CD4-positive, CD25-positive, alpha-beta regulatory T cell (primary cell): ENCODE data around the gene FBXL7. TPM values are rescaled to one million over a fixed set of nuclear protein-coding genes. Genes with fewer than 3 reads are reported as not detected.

ENCODE experiments used
- ATAC-seq, 2 donors: fragments of 150-1000 bp; cut with Tn5 transposase; one replicate each; pipeline ENCODE4 v1.10.0; 2021; ENCODE audit warnings: low read depth in 2 of 2, moderate number of reproducible peaks in 2 of 2, moderate library complexity in 1 of 2
- DNase-seq, 3 donors: peaks; one replicate each; pipeline versions ENCODE4 v3.0.0 to v3.0.0-alpha.2; 2012 to 2022; ENCODE audit warnings: mixed read lengths in 1 of 3
- H3K27ac ChIP-seq: one replicate; pipeline ENCODE4 v1.7.0; 2013; ENCODE audit warnings: mild to moderate bottlenecking, low read length; ENCODE audit not compliant: insufficient read depth, poor library complexity, severe bottlenecking
- H3K27me3 ChIP-seq: one replicate; pipeline ENCODE4 v1.7.0; 2013; ENCODE audit warnings: low read length; ENCODE audit not compliant: control insufficient read depth, insufficient read depth
- H3K36me3 ChIP-seq: one replicate; pipeline ENCODE4 v1.7.0; 2013; ENCODE audit warnings: mild to moderate bottlenecking, low read length, moderate library complexity; ENCODE audit not compliant: control insufficient read depth, insufficient read depth
- H3K4me1 ChIP-seq: 2 replicates; pipeline ENCODE4 v1.7.0; 2013; ENCODE audit warnings: mild to moderate bottlenecking, low read length; ENCODE audit not compliant: insufficient read depth, control insufficient read depth, poor library complexity, severe bottlenecking
- H3K4me3 ChIP-seq: one replicate; pipeline ENCODE4 v1.7.0; 2013; ENCODE audit warnings: low read depth, mild to moderate bottlenecking, low read length, moderate library complexity
- H3K9me3 ChIP-seq, 2 experiments: 1 replicate in 1 of 2; 2 replicates in 1 of 2; pipeline ENCODE4 v1.7.0; 2013; ENCODE audit warnings: low read length in 2 of 2, mild to moderate bottlenecking in 1 of 2, moderate library complexity in 1 of 2; ENCODE audit not compliant: control insufficient read depth in 2 of 2
- H3K27ac Mint-ChIP-seq, 3 donors: one replicate each; pipeline ENCODE4 v1.8.0; 2020 to 2022; ENCODE audit warnings: mild to moderate bottlenecking in 3 of 3, mixed read lengths in 3 of 3, moderate library complexity in 2 of 3
- H3K27me3 Mint-ChIP-seq: one replicate; pipeline ENCODE4 v1.8.0; 2022; ENCODE audit warnings: mild to moderate bottlenecking, mixed read lengths
- H3K36me3 Mint-ChIP-seq: one replicate; pipeline ENCODE4 v1.8.0; 2020; ENCODE audit warnings: mixed read lengths
- H3K4me1 Mint-ChIP-seq, 4 donors: one replicate each; pipeline ENCODE4 v1.8.0; 2020 to 2022; ENCODE audit warnings: mixed read lengths in 4 of 4, mild to moderate bottlenecking in 1 of 4
- H3K4me3 Mint-ChIP-seq, 4 donors: one replicate each; pipeline ENCODE4 v1.8.0; 2020 to 2022; ENCODE audit warnings: mild to moderate bottlenecking in 4 of 4, mixed read lengths in 4 of 4, moderate library complexity in 3 of 4
- H3K9me3 Mint-ChIP-seq, 7 donors: one replicate each; pipeline ENCODE4 v1.8.0; 2020 to 2022; ENCODE audit warnings: mixed read lengths in 7 of 7, mild to moderate bottlenecking in 3 of 7, moderate library complexity in 2 of 7
- polyA plus RNA-seq, 4 donors: library from polyadenylated mRNA; unstranded; fragments of 300-500 nt; fragmentation: Illumina TruSeq; gene quantifications; one replicate each; pipeline ENCODE4 v1.2.3, GENCODE V29; 2021
- total RNA-seq: library from RNA; stranded (reverse); gene quantifications from one replicate; pipeline ENCODE4 v1.2.3, GENCODE V29; 2022

FBXL7 gene
- total and polyA plus RNA-seq, 5 donors from 2014 or later = not detected

- no peak for ATAC-seq
- no peaks in the 10 kb centered on the region for H3K27me3 ChIP-seq
- no peak overlapping the region for H3K4me3 Mint-ChIP-seq
- no peak overlapping the region for H3K4me3 ChIP-seq
- no peaks in the 10 kb centered on the region for H3K27me3 Mint-ChIP-seq
- no peak overlapping the region for H3K27ac ChIP-seq
- DNase-seq = no peak
- no peaks in the 10 kb centered on the region for H3K36me3 Mint-ChIP-seq
- no peaks in the 10 kb centered on the region for H3K9me3 ChIP-seq
- H3K9me3 Mint-ChIP-seq = peaks cover 0 to 3% (median 0%) of the 10 kb centered on the region in 7 donors
- no peaks in the 10 kb centered on the region for H3K4me1 ChIP-seq
- H3K27ac Mint-ChIP-seq = no peak overlapping the region
- no peaks in the 10 kb centered on the region for H3K36me3 ChIP-seq
- H3K4me1 Mint-ChIP-seq = no peaks in the 10 kb centered on the region
Observed at GRCh38 chr5:15720515-15720914, 220.5 kb downstream of the FBXL7 start.

DNA sequence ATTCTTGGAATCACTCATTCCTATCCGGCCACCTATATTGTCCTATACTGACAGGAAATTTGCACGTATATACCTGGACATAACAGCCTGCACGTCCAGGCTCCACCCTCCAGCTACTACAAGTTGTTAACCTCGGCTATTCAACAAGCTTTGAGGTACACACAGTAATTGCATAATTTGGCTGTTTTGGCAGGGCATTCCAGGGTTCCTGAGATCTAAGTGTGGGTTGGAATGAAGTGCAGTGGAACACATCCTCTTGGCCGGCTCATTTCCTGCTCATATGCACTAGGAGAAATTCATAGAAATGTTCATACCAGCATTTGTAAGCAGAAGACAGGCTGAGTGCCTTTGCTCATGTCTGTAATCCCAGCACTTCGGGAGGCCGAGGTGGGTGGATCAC, 222.3 kb downstream of the FBXL7 start:
- Mint-ChIP-seq H3K27me3 (no peaks in the 10 kb centered on the region), H3K27ac (no peak overlapping the region), H3K9me3 (peaks cover 0 to 3% (median 0%) of the 10 kb centered on the region in 7 donors), H3K4me3 (no peak overlapping the region), H3K4me1 (no peaks in the 10 kb centered on the region), H3K36me3 (no peaks in the 10 kb centered on the region)
- no peak overlapping the region for H3K27ac ChIP-seq
- no peaks in the 10 kb centered on the region for H3K36me3 ChIP-seq
- H3K4me1 ChIP-seq = no peaks in the 10 kb centered on the region
- H3K4me3 ChIP-seq = no peak overlapping the region
- ATAC-seq = no peak
- no peak for DNase-seq
- no peaks in the 10 kb centered on the region for H3K27me3 ChIP-seq
- peaks cover 0 to 2% of the 10 kb centered on the region in 2 experiments for H3K9me3 ChIP-seq

DNA sequence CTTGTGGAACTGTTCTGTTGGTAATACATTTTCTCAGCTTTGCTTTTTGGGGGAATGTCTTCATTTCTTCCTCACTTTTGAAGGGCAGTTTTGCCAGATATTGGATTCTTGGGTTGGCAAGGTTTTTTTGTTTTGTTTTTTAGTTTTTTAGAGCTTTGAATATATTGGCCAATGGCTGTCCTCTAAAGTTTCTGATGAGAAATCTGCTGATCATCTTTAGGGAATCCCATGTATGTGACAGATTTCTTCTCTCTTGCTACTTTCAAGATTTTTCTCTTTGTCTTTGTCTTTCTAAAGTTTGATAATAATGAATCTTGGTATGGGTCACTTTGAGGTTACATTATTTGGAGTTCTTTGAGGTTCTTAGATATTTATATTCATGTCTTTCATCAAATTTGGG, 227.4 kb downstream of the FBXL7 start:
- ATAC-seq (no peak), DNase-seq (no peak)
- Histone ChIP-seq H3K36me3 (no peaks in the 10 kb centered on the region), H3K4me1 (no peaks in the 10 kb centered on the region), H3K27ac (no peak overlapping the region), H3K4me3 (no peak overlapping the region), H3K27me3 (no peaks in the 10 kb centered on the region), H3K9me3 (peaks cover 0 to 3% of the 10 kb centered on the region in 2 experiments)
- H3K27me3 Mint-ChIP-seq = no peaks in the 10 kb centered on the region
- H3K4me1 Mint-ChIP-seq = no peaks in the 10 kb centered on the region
- H3K9me3 Mint-ChIP-seq = peaks cover 0 to 19% (median 9%) of the 10 kb centered on the region in 7 donors
- no peaks in the 10 kb centered on the region for H3K36me3 Mint-ChIP-seq
- H3K4me3 Mint-ChIP-seq = no peak overlapping the region
- no peak overlapping the region for H3K27ac Mint-ChIP-seq

- H3K9me3 Mint-ChIP-seq = peaks cover 0 to 19% (median 9%) of the 10 kb centered on the region in 7 donors
- H3K4me1 Mint-ChIP-seq = no peaks in the 10 kb centered on the region
- no peak overlapping the region for H3K4me3 ChIP-seq
- no peak overlapping the region for H3K4me3 Mint-ChIP-seq
- ATAC-seq (no peak), DNase-seq (no peak)
- H3K27me3 ChIP-seq = no peaks in the 10 kb centered on the region
- no peak overlapping the region for H3K27ac ChIP-seq
- H3K36me3 ChIP-seq = no peaks in the 10 kb centered on the region
- H3K27ac Mint-ChIP-seq = no peak overlapping the region
- no peaks in the 10 kb centered on the region for H3K27me3 Mint-ChIP-seq
- H3K9me3 ChIP-seq = peaks cover 0 to 3% of the 10 kb centered on the region in 2 experiments
- H3K4me1 ChIP-seq = no peaks in the 10 kb centered on the region
- H3K36me3 Mint-ChIP-seq = no peaks in the 10 kb centered on the region
Observed at GRCh38 chr5:15728811-15729210, 228.8 kb downstream of the FBXL7 start.

GRCh38 chr5:15731699-15732098, 231.7 kb downstream of the FBXL7 start:
- Histone ChIP-seq H3K4me1 (no peaks in the 10 kb centered on the region), H3K27me3 (no peaks in the 10 kb centered on the region), H3K4me3 (no peak overlapping the region), H3K27ac (no peak overlapping the region), H3K9me3 (peaks cover 0 to 3% of the 10 kb centered on the region in 2 experiments), H3K36me3 (no peaks in the 10 kb centered on the region)
- Mint-ChIP-seq H3K27ac (no peak overlapping the region), H3K27me3 (no peaks in the 10 kb centered on the region), H3K4me3 (no peak overlapping the region), H3K9me3 (peaks cover 5 to 30% (median 9%) of the 10 kb centered on the region in 7 donors), H3K4me1 (peaks cover 0 to 5% (median 0%) of the 10 kb centered on the region in 4 donors), H3K36me3 (no peaks in the 10 kb centered on the region)
- no peak for DNase-seq
- ATAC-seq = no peak

DNA sequence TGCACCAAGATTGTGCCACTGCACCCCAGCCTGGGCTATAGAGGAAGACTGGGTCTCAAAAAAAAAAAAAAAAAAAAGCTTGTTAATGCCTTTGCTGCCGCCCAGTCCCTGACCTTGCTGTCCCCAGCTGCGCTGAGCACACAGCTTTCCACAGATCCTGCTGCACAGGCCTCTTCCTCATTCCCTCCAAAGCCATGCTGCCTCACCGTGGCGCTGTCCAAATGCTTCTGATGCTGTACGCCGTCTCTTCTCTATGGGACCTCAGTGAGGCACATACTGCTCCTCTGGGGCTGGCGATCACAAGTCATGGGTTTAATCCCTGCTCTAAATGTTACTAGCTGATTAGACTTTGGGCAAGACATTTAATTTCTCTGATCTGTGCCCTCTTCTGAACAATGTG, 234.1 kb downstream of the FBXL7 start:
- Mint-ChIP-seq H3K36me3 (no peaks in the 10 kb centered on the region), H3K27ac (no peak overlapping the region), H3K4me1 (peaks cover 0 to 5% (median 0%) of the 10 kb centered on the region in 4 donors), H3K27me3 (no peaks in the 10 kb centered on the region), H3K9me3 (peaks cover 3 to 23% (median 7%) of the 10 kb centered on the region in 7 donors), H3K4me3 (no peak overlapping the region)
- no peak overlapping the region for H3K4me3 ChIP-seq
- no peak for ATAC-seq
- no peaks in the 10 kb centered on the region for H3K9me3 ChIP-seq
- DNase-seq = no peak
- H3K27ac ChIP-seq = no peak overlapping the region
- no peaks in the 10 kb centered on the region for H3K27me3 ChIP-seq
- no peaks in the 10 kb centered on the region for H3K36me3 ChIP-seq
- H3K4me1 ChIP-seq = no peaks in the 10 kb centered on the region

DNA sequence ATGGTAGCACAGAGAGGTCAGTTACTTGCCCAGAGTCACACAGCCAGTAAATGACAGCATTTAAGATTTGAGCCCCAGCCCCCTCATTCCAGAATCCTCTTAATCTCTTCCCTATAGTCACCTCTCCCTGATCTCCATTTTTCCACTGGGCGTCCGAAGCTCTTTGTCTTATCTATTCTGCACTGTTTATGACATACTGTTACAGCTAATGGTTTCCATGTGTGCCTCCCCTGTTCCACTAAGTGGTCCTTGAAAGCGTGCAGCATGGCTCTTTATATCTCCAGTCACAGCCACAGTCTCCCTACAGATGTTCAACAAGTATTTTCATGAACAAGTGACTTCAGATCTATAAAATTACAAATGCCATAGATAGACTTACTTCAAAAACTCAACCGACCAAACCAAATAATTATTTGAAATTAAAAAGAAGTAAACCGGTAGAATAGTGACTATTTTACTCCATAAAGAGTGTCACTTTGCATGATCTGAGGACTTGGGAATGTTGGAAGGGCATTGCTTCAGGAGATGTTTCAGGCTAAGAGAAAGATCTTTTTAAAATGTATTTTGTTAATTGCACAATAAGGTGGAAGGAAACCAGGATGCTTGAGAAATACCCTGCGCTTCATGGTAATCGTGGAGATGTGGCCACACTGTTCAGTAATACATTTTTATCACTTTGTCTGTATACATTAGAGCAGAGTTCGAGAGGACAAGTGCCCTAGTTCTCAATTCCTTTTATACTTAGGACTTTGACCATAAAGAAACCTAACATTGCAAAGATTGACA, 237.2 kb downstream of the FBXL7 start:
- H3K36me3 Mint-ChIP-seq = no peaks in the 10 kb centered on the region
- H3K27me3 ChIP-seq = no peaks in the 10 kb centered on the region
- no peaks in the 10 kb centered on the region for H3K4me1 ChIP-seq
- H3K36me3 ChIP-seq = no peaks in the 10 kb centered on the region
- H3K4me3 Mint-ChIP-seq = peak overlapping the region in 1 of 4 donors; percentile 28
- peaks cover 0 to 5% (median 0%) of the 10 kb centered on the region in 4 donors for H3K4me1 Mint-ChIP-seq
- no peaks in the 10 kb centered on the region for H3K27me3 Mint-ChIP-seq
- no peak for DNase-seq
- H3K4me3 ChIP-seq = no peak overlapping the region
- H3K9me3 ChIP-seq = no peaks in the 10 kb centered on the region
- peaks cover 0 to 16% (median 7%) of the 10 kb centered on the region in 7 donors for H3K9me3 Mint-ChIP-seq
- H3K27ac ChIP-seq = no peak overlapping the region
- ATAC-seq = no peak
- H3K27ac Mint-ChIP-seq = no peak overlapping the region
